CD4-positive, alpha-beta T cell treated with Interleukin-4 for 1 hour (primary cell): Measurements from ENCODE around the gene DNASE1L1.
"Not testable (repeated sequence)": the region's sequence is repeated elsewhere in the genome, so short reads cannot be mapped to it uniquely, and the experiment has no call there.

ENCODE experiments used
- DNase-seq, 2 donors: peaks; one replicate each; pipeline ENCODE4 v3.0.0-alpha.2; 2020 to 2022

DNASE1L1 gene

DNA sequence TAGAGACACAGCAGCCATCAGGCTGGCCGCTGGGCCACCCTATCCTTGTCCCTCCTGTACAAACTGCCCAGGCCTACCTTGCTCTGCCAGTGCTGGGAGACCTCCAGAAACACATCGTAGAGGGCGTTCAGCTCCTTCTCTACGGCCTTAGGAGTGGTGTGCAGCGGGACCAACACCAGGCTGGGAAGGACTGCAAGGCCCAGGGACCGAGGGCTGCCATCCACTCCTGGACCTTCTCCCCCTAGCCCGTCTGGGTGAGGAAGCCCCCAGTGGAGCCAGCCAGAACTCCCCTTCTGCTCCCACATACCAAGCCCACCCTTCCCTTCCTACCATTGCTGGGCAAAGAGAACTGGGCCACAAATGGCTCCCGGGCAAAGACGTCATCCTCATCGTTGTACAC, 5.9 kb downstream of the DNASE1L1 start:
- no peak for DNase-seq

DNA sequence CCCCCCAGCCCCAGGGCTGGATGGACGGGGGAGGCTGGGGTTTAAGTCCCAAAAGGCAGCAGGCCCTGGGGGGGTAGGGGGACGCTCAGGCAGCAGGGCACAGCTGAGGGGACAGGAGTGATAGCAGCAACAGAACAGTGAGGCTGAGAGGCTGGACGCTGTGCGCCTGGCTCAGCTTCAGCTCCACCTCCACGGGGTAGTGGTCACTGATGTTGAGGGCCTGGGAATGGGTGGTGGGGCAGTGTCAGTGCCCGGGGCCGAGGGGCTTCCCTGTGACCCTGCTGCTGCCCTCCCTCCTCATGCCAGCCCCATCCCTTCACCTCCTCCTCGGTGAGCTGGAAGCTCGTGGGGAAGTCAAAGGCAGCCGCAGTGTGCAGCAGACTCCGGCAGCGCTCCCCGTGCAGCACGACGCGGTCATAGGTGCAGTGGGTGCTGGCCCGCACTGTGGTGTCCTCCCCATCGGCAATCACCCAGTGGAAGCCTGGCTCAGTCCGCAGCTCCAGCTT, 6.4 kb downstream of the DNASE1L1 start:
- DNase-seq, result no peak

DNA sequence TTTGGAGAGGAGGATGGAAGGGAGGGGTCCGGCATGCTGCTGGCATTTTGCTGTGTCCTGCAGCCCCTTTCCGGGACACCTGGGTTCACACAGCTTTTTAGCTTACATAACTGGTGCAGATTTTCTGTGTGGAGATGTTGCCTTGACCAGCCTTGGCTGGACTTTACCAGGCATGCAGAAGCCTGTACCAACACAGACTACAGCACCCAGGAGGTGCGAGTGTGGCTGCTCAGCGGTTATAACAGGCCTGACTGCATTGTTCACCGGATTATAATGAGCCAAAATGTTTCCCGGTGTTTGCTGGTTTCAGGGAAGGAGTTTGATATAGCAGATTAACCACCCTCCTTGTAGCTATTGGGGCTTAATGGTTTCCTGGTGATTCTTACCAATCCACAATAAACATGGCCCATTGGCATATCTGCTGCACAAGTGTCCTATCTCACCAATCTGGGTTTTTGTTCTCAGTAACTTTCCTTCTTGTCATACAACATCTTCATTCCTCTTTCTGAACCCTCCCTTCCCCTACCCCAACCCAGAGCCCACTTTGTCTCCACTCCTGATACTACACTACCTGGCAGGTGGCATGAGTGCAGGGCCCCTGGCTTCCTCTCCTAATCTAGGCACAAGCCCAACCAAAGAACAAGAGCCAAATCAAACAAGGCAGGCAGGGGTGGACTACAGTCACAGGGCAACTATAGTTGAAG, 7.0 kb downstream of the DNASE1L1 start:
- no peak for DNase-seq

DNA sequence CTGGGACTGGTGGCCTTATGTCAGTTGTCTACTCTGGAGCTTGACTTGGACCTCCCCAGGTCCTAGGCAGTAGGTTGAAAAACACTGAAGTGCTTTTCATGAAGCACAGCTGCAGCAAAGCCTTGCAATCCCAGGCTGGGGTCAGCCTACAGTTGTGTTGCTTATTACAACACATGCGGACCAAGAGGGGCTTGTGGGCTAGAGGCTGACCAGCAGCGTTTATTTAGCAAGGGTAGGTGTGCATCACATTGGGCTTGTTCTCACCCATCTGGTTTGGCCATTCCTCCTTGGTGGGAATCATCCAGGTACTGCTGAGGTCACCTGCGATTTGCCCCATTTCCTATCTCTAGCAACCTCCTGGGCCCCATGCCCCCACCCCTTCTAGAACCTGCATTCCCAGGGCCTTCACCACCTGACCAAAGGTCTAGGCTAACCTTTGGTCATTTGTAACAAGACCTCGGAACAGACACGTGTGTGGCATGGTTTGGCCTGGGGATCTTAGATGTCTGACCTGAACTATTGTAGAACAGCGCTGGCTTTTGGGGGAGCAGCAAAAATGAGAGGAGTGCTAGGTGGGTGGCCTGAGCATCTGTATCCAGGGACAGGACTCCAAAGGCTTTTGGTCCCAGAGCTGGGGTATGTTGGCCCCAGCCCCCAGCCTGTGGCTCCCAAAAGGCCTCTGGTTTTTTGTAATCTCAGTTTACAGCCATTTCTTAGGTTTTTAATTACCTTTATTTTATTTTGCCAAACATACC, 7.8 kb downstream of the DNASE1L1 start:
- DNase-seq, result peak in 1 of 2 donors; percentile 28

DNA sequence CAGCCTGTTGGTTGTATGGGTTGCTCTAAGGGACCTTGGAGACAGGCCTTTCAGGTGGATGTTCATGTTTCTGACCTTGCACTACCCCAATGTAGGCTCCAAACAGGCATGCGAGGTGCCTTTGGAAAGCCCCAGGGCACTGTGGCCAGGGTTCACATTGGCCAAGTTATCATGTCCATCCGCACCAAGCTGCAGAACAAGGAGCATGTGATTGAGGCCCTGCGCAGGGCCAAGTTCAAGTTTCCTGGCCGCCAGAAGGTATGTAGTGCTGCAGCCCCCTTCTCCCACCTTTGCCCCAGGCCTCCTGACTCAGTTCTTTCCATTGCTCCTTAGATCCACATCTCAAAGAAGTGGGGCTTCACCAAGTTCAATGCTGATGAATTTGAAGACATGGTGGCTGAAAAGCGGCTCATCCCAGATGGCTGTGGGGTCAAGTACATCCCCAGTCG, 8.7 kb downstream of the DNASE1L1 start:
- DNase-seq, result not testable (repeated sequence)

GRCh38 chrX:154399527-154400368, 9.3 kb downstream of the DNASE1L1 start:
- DNase-seq, result peak; percentile 27 to 52

GRCh38 chrX:154398668-154399526, 10.2 kb downstream of the DNASE1L1 start:
- DNase-seq, result peak; percentile 87 to 88

GRCh38 chrX:154397888-154398667, 11.0 kb downstream of the DNASE1L1 start, which contains the start of gene RPL10:
RPL10 (plus strand) TSS chrX:154398377; CDS start chrX:154398520, 143 bp downstream.
- peak; percentile 95 to 97 for DNase-seq

DNA sequence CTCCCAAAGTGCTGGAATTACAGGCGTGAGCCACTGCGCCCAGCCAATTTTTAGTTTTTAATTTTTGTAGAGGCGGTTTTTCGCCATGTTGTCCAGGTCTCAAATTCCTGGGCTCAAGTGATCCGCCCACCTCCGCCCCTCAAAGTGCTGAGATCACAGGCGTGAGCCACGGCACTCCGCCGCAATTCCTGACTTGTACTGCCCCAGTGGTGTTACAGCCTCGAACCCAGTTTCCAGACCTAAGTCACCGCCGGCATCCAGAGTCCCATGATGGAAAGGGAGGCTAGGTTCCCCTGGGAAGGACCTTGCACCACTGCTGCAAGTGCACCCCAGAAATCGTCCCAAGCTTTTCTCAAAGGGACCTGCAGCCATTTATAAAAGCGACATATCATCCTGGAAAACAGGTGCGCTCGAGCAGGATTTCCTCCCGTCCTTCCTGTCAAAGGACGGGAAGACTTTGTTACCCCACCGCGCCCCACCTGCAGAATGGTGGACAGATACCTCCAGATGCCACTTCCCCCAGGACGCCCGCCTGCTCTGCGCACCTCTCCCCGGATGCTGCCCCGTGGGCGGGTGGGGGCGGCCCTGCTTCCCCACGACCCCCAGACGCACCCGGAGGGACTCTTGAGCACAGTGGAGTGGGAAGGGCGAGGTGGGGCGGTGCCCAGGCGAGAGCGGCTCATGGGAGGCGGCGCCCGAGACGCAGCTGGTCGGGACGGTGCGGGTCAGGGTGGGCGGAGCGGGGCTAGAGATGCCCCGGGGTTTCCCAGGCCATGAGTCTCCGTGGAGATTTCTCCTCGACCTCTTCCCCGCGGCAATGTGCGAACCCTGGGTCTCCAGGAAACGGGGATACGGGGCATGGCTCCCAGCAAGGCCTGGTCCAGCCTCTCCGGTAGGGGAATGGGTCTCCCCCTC, 11.8 kb downstream of the DNASE1L1 start:
- DNase-seq, result peak; percentile 62 to 71

- not testable (repeated sequence) for DNase-seq
These were observed 12.7 kb downstream of the DNASE1L1 start for GRCh38 chrX:154396363-154396762.

- peak; percentile 47 to 58 for DNase-seq
These were observed 19.0 kb downstream of the DNASE1L1 start for GRCh38 chrX:154389812-154390747.

DNA sequence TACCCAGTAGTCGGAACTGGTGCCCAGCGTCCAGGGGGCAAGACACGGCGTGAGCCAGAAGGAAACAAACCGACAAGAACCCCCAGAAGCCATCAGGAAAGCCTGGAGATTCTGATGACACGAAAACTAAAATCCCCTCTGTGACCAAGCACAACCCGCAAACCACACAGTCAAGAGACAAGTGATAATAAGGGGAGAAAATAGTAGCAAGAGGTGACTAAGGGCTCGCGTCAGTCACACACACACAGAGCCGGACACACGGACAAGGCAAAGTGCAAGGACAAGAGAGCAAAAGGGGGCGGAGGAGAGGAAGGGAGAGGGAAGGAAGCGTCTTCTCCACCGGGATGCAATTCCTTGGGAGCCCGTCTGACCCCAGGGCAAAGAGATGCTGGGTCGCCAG, 20.4 kb downstream of the DNASE1L1 start:
- not testable (repeated sequence) for DNase-seq

GRCh38 chrX:154388094-154388493, 21.0 kb downstream of the DNASE1L1 start:
- DNase-seq, result not testable (repeated sequence)

- DNase-seq, result no peak
These were observed 24.7 kb downstream of the DNASE1L1 start for GRCh38 chrX:154384284-154384892.

GRCh38 chrX:154383359-154384283, 25.4 kb downstream of the DNASE1L1 start:
- peak in 1 of 2 donors; percentile 0 for DNase-seq

DNA sequence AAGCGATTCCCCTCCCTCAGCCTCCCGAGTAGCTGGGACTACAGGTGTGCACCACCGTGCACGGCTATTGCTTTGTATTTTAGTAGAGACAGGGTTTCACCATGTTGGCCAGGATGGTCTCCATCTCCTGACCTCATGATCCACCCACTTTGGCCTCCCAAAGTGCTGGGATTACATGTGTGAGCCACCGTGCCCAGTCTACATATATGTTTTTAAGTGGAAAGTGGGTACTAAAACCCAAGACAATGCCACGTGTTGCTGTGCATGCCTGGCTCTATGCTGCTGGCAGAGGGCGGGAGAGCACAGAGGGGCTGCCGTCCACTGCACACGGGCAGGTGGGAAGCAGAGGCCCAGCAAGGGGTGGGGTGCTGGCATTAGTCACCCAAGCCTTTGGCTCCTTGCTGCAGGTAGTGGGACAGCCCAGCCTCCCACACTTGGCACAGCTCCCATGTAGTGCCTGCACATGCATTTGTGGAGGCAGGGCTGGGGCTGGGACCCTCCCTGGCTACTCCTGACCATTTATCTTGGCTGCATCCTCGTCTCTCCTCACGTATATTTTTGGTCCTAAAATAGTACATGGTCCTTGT, 26.5 kb downstream of the DNASE1L1 start:
- DNase-seq, result peak in 1 of 2 donors; percentile 0

- no peak for DNase-seq
These were observed 27.8 kb downstream of the DNASE1L1 start for GRCh38 chrX:154381271-154381670.
